T follicular helper cell (primary cell): ENCODE measurements around the gene C5orf47.

Experiments
- DNase-seq: peaks from one replicate; pipeline ENCODE4 v3.0.0-alpha.2; 2020; ENCODE audit warnings: low read depth
- total RNA-seq, 2 experiments: gene quantifications; one replicate each; lab custom pipeline; 2026; lab: John Stamatoyannopoulos, UW

Gene C5orf47
- total RNA-seq, result 0 reads per million in 2 experiments

GRCh38 chr5:173988554-173989431 lies at the start of gene C5orf47:
Gene C5orf47 (plus strand): TSS chr5:173989170. CDS start chr5:173989264, 94 bp downstream.
- DNase-seq, result no peak

GRCh38 chr5:173940269-173940668 lies 48.7 kb upstream of the C5orf47 start:
- DNase-seq, result no peak

DNA sequence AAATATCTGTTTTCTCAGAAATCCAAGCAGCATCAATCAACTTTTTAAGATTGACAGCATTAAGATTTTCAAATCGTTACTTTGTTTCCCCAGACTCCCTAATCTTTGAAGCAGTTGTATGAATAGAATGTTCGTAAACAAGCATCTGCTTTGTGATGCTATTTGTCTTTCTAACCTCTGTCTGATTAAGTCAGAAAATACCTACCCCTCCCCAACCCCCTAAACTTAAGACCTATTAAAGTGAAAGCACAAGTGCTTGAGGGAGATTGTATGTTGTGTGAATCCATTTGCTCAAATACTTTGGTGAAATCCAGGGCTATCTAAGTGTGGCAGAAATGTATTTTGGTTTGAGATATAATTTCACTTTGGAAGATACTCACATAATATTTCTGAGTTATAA lies 47.9 kb upstream of the C5orf47 start:
- DNase-seq, result no peak

DNA sequence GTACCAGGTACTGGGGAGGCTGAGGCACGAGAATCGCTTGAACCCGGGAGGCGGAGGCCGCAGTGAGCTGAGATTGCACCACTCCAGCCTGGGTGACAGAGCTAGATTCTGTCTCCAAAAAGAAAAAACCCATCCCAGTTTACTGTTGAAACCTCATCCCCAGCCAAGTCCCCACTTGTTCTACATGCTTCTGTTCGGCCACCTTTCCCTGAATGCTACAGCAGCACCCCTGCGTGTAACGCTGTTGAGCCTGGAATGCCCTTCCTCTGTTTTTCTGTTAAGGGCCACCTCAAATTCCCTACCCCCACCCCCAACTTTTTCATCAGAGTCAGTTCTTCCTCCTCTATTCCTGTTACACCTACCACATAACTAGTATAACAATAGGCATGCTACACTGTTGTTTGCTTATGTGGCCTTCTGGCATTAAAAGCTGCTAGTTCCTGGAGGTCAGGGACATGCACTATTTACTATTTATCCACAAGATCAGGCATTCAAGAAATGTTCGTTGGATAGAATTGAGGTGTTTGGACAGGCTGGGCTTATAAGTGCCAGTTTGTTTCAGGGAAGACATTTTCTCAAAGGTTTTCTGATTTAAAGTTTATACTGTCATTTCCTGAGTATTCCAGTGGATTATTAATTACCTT lies 47.1 kb upstream of the C5orf47 start:
- DNase-seq, result no peak

DNA sequence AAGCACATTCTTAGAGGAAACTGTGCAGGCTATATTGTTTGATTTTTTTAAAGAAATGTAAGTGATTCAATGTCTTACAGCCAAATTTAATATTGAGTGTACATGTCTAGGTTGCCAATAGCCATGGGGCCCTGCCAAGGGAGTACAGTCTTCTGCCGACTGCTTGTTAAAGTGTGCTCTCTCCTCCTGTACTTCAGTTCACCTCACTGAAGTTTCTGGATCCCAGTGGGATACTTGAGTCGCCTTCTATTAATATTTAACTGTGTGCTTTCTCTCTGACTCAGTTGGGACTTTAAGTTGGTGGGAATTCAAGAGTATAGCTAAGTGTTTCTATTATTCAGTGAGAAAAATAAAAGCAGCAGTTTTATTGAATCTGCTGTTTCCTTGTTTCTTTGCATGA lies 44.5 kb upstream of the C5orf47 start:
- DNase-seq, result no peak

- DNase-seq, result no peak
These were observed 43.8 kb upstream of the C5orf47 start for GRCh38 chr5:173945160-173945559.

GRCh38 chr5:173946323-173946722 lies 42.6 kb upstream of the C5orf47 start:
- no peak for DNase-seq

GRCh38 chr5:173950829-173951228 lies 38.1 kb upstream of the C5orf47 start:
- DNase-seq, result no peak

- no peak for DNase-seq
These were observed 35.4 kb upstream of the C5orf47 start for GRCh38 chr5:173953528-173954090.

- no peak for DNase-seq
These were observed 34.1 kb upstream of the C5orf47 start for GRCh38 chr5:173954671-173955521.

DNA sequence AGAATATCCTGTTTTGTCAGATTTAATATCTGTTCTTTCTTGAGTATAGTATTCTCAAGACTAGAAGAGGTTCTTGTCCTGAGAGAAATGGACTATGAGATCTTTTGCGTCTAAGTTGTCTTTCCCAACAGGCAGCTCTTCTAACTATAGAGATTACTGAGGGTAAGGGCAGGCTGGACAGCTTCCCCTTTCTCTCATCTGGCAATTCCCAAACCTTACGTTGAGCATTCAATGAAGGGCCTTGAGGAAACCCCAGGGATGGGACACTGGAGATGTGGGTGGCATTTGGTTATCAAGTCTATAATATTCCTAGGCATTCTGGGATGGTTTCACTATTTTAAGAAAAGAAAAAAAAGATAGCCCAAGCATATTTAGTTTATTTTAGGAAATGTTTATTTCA lies 28.0 kb upstream of the C5orf47 start:
- no peak for DNase-seq

- DNase-seq, result no peak
These were observed 27.6 kb upstream of the C5orf47 start for GRCh38 chr5:173961418-173961817.

DNA sequence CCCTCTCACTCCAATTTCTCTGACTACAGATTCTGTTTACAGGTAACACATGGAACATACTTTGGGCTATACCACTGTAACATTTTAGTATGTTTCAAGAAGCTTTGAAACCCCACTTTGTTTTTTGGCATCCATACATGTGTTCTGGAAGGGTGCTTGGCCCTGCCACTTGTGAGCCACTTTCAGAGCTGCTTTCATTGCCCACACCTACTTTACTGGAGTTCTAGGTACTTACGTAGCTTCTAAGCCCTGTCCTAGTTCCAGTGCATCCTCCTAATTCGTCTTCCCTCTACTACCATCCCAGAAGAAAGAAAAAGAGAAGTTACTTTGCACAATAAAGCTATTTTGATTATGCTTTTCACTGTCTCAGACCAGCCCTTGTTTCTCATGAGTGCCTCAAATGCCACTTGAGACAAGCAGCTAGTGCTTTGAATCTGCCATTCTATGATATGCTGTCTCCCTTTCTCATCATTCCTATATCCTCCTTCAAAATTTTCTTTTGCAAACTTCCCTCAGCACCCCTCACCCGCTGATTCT lies 26.5 kb upstream of the C5orf47 start:
- no peak for DNase-seq

DNA sequence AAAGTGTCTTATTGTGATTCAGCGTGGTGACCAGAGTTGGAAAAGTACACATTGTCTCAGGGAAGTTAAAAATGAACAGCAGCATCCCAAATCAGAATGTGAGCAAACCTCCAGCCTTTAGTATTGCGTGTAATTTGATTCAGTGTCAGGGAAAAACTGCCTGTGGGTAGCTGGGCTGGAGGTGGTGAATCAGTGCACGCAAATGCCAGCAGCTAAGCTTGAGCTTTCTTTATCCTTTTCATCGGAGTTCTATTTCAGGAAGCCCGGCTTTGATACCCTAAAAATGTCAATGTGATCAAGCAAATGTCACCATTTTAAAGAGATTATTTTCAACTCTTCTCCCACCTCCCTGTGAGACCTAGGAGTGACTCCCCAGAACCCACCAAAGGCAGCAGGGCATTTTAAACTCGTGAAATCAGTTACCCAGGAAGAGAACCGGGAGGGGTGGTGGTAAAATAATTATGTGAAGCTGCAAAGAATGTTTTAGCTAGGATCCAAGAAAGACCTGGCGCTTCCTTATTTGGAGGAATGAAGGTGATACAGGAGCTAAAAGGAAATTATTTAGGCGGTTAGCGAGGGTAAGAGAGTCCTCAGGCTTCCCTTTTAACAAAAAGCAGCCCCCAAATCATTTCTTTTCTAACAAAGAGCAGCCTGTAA lies 25.7 kb upstream of the C5orf47 start:
- DNase-seq, result no peak

- DNase-seq, result no peak
These were observed 25.0 kb upstream of the C5orf47 start for GRCh38 chr5:173963867-173964441.

DNA sequence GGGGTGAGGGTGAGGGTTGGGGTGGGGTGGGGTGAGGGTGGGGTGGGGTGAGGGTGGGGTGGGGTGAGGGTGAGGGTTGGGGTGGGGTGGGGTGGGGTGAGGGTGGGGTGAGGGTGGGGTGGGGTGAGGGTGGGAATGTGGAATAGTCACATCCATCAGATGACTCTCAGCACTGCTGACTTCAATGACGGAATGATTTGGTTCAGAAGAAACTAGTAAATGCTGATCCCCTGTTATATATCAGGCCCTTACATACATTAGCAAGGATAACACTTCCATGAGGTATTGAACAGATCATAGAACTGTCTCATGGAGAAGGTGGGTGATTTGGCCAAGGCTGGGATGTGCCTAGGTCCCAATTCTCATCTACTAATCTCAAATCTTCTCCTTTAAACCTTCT lies 24.5 kb upstream of the C5orf47 start:
- no peak for DNase-seq

- no peak for DNase-seq
These were observed 21.7 kb upstream of the C5orf47 start for GRCh38 chr5:173967241-173967640.

- no peak for DNase-seq
These were observed 20.7 kb upstream of the C5orf47 start for GRCh38 chr5:173968154-173968797.

DNA sequence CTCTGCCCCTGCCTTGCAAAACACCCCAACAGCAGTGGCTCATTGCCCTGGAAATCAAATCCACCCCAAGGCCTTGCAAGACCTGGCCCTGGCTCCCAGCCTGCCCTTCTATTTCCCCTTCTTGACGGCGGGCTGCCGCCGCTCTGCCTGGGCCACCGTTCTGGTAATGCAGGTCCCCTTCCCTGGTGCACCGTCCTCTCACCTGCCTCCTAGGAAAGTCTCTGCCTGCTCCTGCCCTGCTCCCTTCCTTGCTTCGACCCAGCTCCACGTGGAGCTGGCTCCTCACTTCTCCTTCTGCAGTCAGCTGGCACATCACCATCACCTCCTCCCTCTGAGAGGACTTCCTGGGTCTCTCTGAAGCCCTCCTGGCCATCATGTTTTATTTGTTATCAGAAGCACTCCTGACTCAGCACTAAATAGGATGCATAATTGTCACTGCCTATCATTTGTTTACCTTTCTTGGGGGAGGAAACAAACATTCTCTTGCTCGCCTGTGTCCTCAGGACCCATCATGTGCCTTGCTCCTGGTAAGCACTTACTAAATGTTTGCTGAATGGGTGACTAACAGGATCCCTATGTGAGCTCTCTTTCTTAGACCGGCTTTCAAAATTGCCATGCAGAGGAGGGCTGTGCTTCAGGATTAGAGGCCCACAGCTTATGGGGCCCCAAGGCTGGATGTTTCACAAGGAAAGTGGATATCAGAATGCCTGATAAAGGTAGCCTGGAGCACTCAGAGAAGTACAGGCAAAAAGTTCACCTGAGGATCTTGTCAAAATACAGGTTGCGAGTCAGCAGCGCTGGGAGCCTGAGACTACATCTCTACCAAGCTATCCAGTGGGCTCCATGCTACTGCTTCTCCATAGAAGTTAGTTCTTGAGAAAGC lies 19.6 kb upstream of the C5orf47 start:
- DNase-seq, result no peak
